Activated CD8-positive, alpha-beta memory T cell treated with anti-CD3 and anti-CD28 coated beads, Interleukin-2, amount 10 ng/mL, durations not matched to agents 7 days and 5 days (primary cell): ENCODE data around the gene IGSF1. TPM values are rescaled to one million over a fixed set of nuclear protein-coding genes. Genes with fewer than 3 reads are reported as not detected.

Experiments used
- ATAC-seq: fragments of 150-1000 bp; cut with Tn5 transposase; one replicate; pipeline ENCODE4 v1.10.0; 2021; ENCODE audit warnings: moderate library complexity
- CTCF ChIA-PET: fragments of 350-600 bp; sonication (Branson Sonifier 250); formaldehyde crosslinking; loops from one replicate; lab custom pipeline; 2021; ENCODE audit warnings: antibody characterized with exemption; lab: Charles Lee
- DNase-seq: peaks from one replicate; pipeline ENCODE4 v3.0.0-alpha.2; 2020
- H3K27ac Mint-ChIP-seq: one replicate; pipeline ENCODE4 v1.8.0; 2021; ENCODE audit warnings: mild to moderate bottlenecking, mixed read lengths
- H3K27me3 Mint-ChIP-seq: one replicate; pipeline ENCODE4 v1.8.0; 2021; ENCODE audit warnings: mixed read lengths
- H3K36me3 Mint-ChIP-seq: one replicate; pipeline ENCODE4 v1.8.0; 2021; ENCODE audit warnings: mild to moderate bottlenecking, mixed read lengths
- H3K4me1 Mint-ChIP-seq: one replicate; pipeline ENCODE4 v1.8.0; 2021; ENCODE audit warnings: mixed read lengths
- H3K4me3 Mint-ChIP-seq: one replicate; pipeline ENCODE4 v1.8.0; 2021; ENCODE audit warnings: mild to moderate bottlenecking, moderate library complexity, mixed read lengths
- H3K9me3 Mint-ChIP-seq: one replicate; pipeline ENCODE4 v1.8.0; 2022; ENCODE audit warnings: low read depth, mixed read lengths
- total RNA-seq, 2 experiments: library from RNA; stranded (reverse); gene quantifications; one replicate each; pipeline ENCODE4 v1.2.3, GENCODE V29; 2021

The IGSF1 gene
- total RNA-seq, 2 experiments from 2014 or later, result not detected

DNA sequence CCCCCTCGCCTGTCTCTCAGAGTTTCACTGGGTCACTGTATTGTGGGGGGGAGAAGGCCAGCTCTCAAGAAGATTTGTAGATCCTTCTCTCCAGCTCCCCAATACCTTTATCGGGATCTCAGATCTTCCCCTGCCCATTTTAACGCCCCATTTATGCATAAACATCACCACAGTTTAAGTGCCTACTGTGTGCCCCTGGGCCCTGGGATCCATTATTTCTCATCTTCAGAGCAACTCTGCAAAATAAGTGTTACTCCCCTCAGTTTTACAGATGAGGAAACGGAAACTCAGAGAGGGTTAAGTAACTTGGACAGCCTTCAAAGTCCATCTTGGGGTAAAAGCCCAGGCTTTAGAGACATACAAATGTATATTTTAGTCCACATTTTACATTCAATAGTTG is 421 bp upstream of the IGSF1 start:
- no peak overlapping the region for H3K27ac Mint-ChIP-seq
- H3K4me3 Mint-ChIP-seq, result no peak overlapping the region

GRCh38 chrX:131288188-131288587 is 918 bp downstream of the IGSF1 start:
- Mint-ChIP-seq H3K27me3 (peaks cover 11% of the 10 kb centered on the region), H3K36me3 (no peaks in the 10 kb centered on the region), H3K4me1 (no peaks in the 10 kb centered on the region), H3K9me3 (no peaks in the 10 kb centered on the region), H3K27ac (no peak overlapping the region), H3K4me3 (no peak overlapping the region)
- ATAC-seq (no peak), DNase-seq (no peak)
- CTCF ChIA-PET, result no interaction called here

More for the DNA sequence above, 421 bp upstream of the IGSF1 start:
- Mint-ChIP-seq H3K9me3 (no peaks in the 10 kb centered on the region), H3K4me1 (no peaks in the 10 kb centered on the region), H3K27me3 (peaks cover 13% of the 10 kb centered on the region), H3K36me3 (no peaks in the 10 kb centered on the region)
- ATAC-seq (no peak), DNase-seq (no peak)
- CTCF ChIA-PET, result no interaction called here

DNA sequence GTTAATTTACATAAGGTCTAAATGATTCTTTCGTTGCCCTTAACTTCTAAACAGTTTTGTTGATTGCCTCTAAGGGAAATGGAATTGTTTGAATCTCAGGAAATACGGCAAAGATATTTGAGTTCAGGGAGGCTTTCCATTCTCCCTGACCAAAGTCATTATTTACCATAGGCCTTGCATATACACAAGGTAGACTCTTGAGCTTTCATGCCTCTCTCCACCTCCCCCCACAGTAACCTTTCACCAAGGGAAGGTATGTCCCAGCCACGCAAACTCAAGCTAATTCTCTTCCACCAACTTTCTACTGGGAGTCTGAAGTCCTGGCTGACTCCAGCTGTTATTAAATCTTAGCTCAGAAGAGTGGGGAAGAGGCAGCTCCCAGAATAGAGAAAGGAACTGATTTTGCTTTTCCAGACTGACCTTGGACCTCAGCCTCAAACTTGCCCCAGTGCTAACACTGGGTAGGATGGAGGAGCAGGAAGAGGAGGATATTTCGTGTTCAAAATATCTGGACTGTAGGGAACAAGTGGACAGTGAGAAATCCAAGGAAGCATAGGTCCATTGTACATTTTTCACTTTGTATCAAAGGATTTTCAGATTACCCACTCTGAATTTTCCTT is 1.4 kb downstream of the IGSF1 start:
- ATAC-seq, result no peak
- DNase-seq, result no peak
- CTCF ChIA-PET, result no interaction called here
- Mint-ChIP-seq H3K36me3 (no peaks in the 10 kb centered on the region), H3K4me1 (no peaks in the 10 kb centered on the region), H3K27ac (no peak overlapping the region), H3K27me3 (peaks cover 11% of the 10 kb centered on the region), H3K9me3 (no peaks in the 10 kb centered on the region), H3K4me3 (no peak overlapping the region)

DNA sequence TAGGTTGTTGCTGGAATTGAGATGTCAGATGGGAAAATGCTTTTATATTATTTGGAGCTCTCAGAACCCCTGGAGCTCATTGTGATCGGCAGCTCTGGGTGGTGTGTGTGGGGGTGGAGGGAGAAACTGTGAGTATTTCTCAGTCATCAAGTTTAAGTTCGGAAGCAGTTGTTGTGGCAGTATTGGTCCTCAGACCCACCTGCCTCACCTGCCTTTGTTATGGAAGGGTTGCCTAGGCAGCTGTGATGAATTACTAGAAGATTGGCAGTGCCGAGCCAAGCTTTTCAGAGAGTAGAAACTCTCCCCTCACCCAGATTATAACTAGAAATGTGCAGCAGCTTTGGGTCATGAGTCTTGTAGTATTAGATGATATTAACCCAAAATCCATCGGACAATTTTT is 9.5 kb downstream of the IGSF1 start:
- CTCF ChIA-PET, result no interaction called here
- DNase-seq, result no peak
- Mint-ChIP-seq H3K27ac (no peak overlapping the region), H3K9me3 (no peaks in the 10 kb centered on the region), H3K4me1 (no peaks in the 10 kb centered on the region), H3K27me3 (no peaks in the 10 kb centered on the region), H3K36me3 (no peaks in the 10 kb centered on the region), H3K4me3 (no peak overlapping the region)
- no peak for ATAC-seq

GRCh38 chrX:131279197-131279596 is 9.9 kb downstream of the IGSF1 start:
- Mint-ChIP-seq H3K4me3 (no peak overlapping the region), H3K4me1 (no peaks in the 10 kb centered on the region), H3K27ac (no peak overlapping the region), H3K36me3 (no peaks in the 10 kb centered on the region), H3K9me3 (no peaks in the 10 kb centered on the region), H3K27me3 (no peaks in the 10 kb centered on the region)
- ATAC-seq, result no peak
- CTCF ChIA-PET, result no interaction called here
- no peak for DNase-seq

- no peak overlapping the region for H3K27ac Mint-ChIP-seq
- ATAC-seq (no peak), DNase-seq (no peak)
- H3K36me3 Mint-ChIP-seq, result no peaks in the 10 kb centered on the region
- CTCF ChIA-PET, result no interaction called here
- no peaks in the 10 kb centered on the region for H3K27me3 Mint-ChIP-seq
- H3K4me3 Mint-ChIP-seq, result no peak overlapping the region
- H3K4me1 Mint-ChIP-seq, result no peaks in the 10 kb centered on the region
- no peaks in the 10 kb centered on the region for H3K9me3 Mint-ChIP-seq
Observed at GRCh38 chrX:131277543-131278136, 11.5 kb downstream of the IGSF1 start.

DNA sequence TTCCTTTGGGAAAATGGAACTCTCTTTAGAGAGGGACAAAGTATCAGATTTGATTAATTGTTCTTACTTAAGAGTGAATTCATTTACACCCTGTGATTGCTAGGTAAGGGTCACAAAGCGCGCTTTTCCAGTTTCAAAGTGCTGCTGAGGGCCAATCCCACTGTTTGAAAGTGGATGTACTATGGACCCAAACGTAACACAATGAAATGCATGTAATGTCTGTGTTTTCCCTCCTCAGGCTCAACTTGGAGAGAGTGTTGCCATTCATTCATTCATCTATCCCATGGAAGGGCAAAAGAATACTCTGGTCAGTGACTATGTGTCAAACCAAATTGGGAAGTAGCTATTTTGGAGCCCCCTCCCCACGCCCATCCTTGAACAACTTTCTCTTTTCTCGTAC is 16.1 kb downstream of the IGSF1 start:
- DNase-seq (no peak), ATAC-seq (no peak)
- H3K27me3 Mint-ChIP-seq, result no peaks in the 10 kb centered on the region
- H3K27ac Mint-ChIP-seq, result no peak overlapping the region
- no peaks in the 10 kb centered on the region for H3K4me1 Mint-ChIP-seq
- H3K36me3 Mint-ChIP-seq, result no peaks in the 10 kb centered on the region
- CTCF ChIA-PET, result no interaction called here
- no peak overlapping the region for H3K4me3 Mint-ChIP-seq
- no peaks in the 10 kb centered on the region for H3K9me3 Mint-ChIP-seq

- Mint-ChIP-seq H3K4me1 (no peaks in the 10 kb centered on the region), H3K4me3 (no peak overlapping the region), H3K27ac (no peak overlapping the region), H3K36me3 (no peaks in the 10 kb centered on the region), H3K27me3 (no peaks in the 10 kb centered on the region), H3K9me3 (no peaks in the 10 kb centered on the region)
- CTCF ChIA-PET, result no interaction called here
- no peak for ATAC-seq
- no peak for DNase-seq
Observed at GRCh38 chrX:131271826-131272225, 17.3 kb downstream of the IGSF1 start.

- no peak overlapping the region for H3K27ac Mint-ChIP-seq
- no peaks in the 10 kb centered on the region for H3K4me1 Mint-ChIP-seq
- ATAC-seq (no peak), DNase-seq (no peak)
- no peaks in the 10 kb centered on the region for H3K36me3 Mint-ChIP-seq
- no peaks in the 10 kb centered on the region for H3K27me3 Mint-ChIP-seq
- CTCF ChIA-PET, result no interaction called here
- no peaks in the 10 kb centered on the region for H3K9me3 Mint-ChIP-seq
- no peak overlapping the region for H3K4me3 Mint-ChIP-seq
Observed at GRCh38 chrX:131271274-131271673, 17.8 kb downstream of the IGSF1 start.

- H3K27ac Mint-ChIP-seq, result no peak overlapping the region
- H3K4me1 Mint-ChIP-seq, result no peaks in the 10 kb centered on the region
- H3K36me3 Mint-ChIP-seq, result no peaks in the 10 kb centered on the region
- no peak for DNase-seq
- CTCF ChIA-PET, result no interaction called here
- H3K4me3 Mint-ChIP-seq, result no peak overlapping the region
- no peaks in the 10 kb centered on the region for H3K27me3 Mint-ChIP-seq
- no peaks in the 10 kb centered on the region for H3K9me3 Mint-ChIP-seq
- no peak for ATAC-seq
Observed at GRCh38 chrX:131270080-131270479, 19.0 kb downstream of the IGSF1 start.

GRCh38 chrX:131264665-131265064 is 24.4 kb downstream of the IGSF1 start:
- CTCF ChIA-PET, result no interaction called here
- Mint-ChIP-seq H3K4me3 (no peak overlapping the region), H3K4me1 (no peaks in the 10 kb centered on the region), H3K9me3 (no peaks in the 10 kb centered on the region), H3K36me3 (no peaks in the 10 kb centered on the region), H3K27me3 (no peaks in the 10 kb centered on the region), H3K27ac (no peak overlapping the region)
- ATAC-seq (no peak), DNase-seq (no peak)

- no peaks in the 10 kb centered on the region for H3K4me1 Mint-ChIP-seq
- no peak overlapping the region for H3K4me3 Mint-ChIP-seq
- no peaks in the 10 kb centered on the region for H3K36me3 Mint-ChIP-seq
- H3K27me3 Mint-ChIP-seq, result no peaks in the 10 kb centered on the region
- ATAC-seq, result no peak
- CTCF ChIA-PET, result no interaction called here
- no peak overlapping the region for H3K27ac Mint-ChIP-seq
- no peaks in the 10 kb centered on the region for H3K9me3 Mint-ChIP-seq
- DNase-seq, result no peak
Observed at GRCh38 chrX:131264053-131264452, 25.1 kb downstream of the IGSF1 start.

- H3K27me3 Mint-ChIP-seq, result no peaks in the 10 kb centered on the region
- H3K4me1 Mint-ChIP-seq, result no peaks in the 10 kb centered on the region
- no peak for DNase-seq
- H3K27ac Mint-ChIP-seq, result no peak overlapping the region
- H3K4me3 Mint-ChIP-seq, result no peak overlapping the region
- CTCF ChIA-PET, result no interaction called here
- no peak for ATAC-seq
- no peaks in the 10 kb centered on the region for H3K9me3 Mint-ChIP-seq
- H3K36me3 Mint-ChIP-seq, result no peaks in the 10 kb centered on the region
Observed at GRCh38 chrX:131262738-131263679, 26.1 kb downstream of the IGSF1 start.

DNA sequence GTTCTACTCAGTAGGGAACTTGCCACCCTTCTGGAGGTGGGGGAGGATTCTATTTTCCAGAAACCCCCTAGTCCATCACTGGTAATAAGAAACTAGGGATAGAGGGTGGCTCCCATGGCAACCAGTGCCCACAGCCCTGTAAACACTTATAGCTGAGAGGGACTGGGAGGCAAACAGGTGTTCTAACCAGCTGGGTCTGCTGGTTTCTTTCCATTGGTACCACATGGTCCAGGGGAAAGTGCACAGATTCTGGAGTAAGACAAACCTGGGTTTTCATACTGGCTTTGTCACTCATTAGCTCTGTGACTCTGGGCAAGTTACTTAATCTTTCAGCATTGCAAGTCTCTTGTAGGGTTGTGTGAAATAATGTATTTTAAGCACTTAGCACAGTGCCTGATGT is 26.9 kb downstream of the IGSF1 start:
- no peaks in the 10 kb centered on the region for H3K4me1 Mint-ChIP-seq
- no peaks in the 10 kb centered on the region for H3K27me3 Mint-ChIP-seq
- no peaks in the 10 kb centered on the region for H3K36me3 Mint-ChIP-seq
- H3K9me3 Mint-ChIP-seq, result no peaks in the 10 kb centered on the region
- CTCF ChIA-PET, result no interaction called here
- H3K4me3 Mint-ChIP-seq, result no peak overlapping the region
- no peak overlapping the region for H3K27ac Mint-ChIP-seq
- DNase-seq (no peak), ATAC-seq (no peak)
